SU-DHL-6 (cell line): ENCODE data around the gene RASA3.

Experiments
- EZH2phosphoT487 ChIP-seq: fragments of 200-600 bp; sonication (generic), shearing (Covaris generic); conservative IDR thresholded peaks from 2 replicates; pipeline ENCODE4 v1.6.1; 2018; ENCODE audit warnings: mild to moderate bottlenecking, antibody characterized with exemption, low read length, moderate library complexity, mixed read lengths
- TF ChIP-seq, protein P1 (sequence below): fragments of 200-600 bp; sonication (generic); IDR thresholded peaks from one replicate; pipeline ENCODE4 v1.5.1; 2017; ENCODE audit warnings: antibody characterized with exemption, mild to moderate bottlenecking, low read length, moderate library complexity; ENCODE audit not compliant: insufficient read depth, poor library complexity, severe bottlenecking

DNA sequence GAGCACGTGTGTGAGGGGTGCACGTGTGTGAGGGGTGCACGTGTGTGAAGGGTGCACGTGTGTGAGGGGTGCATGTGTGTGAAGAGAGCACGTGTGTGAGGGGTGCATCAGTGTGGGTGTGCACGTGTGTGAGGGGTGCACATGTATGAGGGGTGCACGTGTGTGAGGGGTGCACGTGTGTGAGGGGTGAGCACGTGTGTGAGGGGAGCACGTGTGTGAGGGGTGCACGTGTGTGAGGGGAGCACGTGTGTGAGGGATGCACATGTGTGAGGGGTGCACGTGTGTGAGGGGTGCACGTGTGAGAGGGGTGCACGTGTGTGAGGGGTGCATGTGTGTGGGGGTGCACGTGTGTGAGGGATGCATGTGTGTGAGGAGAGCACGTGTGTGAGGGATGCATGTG, 15.7 kb downstream of the RASA3 start:
- TF ChIP-seq, protein P1, sequence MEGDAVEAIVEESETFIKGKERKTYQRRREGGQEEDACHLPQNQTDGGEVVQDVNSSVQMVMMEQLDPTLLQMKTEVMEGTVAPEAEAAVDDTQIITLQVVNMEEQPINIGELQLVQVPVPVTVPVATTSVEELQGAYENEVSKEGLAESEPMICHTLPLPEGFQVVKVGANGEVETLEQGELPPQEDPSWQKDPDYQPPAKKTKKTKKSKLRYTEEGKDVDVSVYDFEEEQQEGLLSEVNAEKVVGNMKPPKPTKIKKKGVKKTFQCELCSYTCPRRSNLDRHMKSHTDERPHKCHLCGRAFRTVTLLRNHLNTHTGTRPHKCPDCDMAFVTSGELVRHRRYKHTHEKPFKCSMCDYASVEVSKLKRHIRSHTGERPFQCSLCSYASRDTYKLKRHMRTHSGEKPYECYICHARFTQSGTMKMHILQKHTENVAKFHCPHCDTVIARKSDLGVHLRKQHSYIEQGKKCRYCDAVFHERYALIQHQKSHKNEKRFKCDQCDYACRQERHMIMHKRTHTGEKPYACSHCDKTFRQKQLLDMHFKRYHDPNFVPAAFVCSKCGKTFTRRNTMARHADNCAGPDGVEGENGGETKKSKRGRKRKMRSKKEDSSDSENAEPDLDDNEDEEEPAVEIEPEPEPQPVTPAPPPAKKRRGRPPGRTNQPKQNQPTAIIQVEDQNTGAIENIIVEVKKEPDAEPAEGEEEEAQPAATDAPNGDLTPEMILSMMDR: no peak
- TF ChIP-seq EZH2phosphoT487: no peak
